Body of pancreas (tissue), 4 donors: Measurements from ENCODE around the gene PPDPF. TPM values are rescaled to one million over a fixed set of nuclear protein-coding genes. Genes with fewer than 3 reads are reported as not detected.

Experiments
- ATAC-seq: fragments of 150-250 bp; one replicate; pipeline ENCODE4 v1.9.1; 2016
- DNase-seq, 4 donors: peaks; one replicate each; pipeline ENCODE4 v3.0.0-alpha.2; 2019
- H3K27ac ChIP-seq, 4 donors: fragments of 200-600 bp; sonication (generic); 1 replicate in 3 of 4; 2 replicates in 1 of 4; pipeline versions ENCODE4 v1.5.1 to v1.6.1; 2016 to 2019; ENCODE audit warnings: mild to moderate bottlenecking in 1 of 4, mixed read lengths in 1 of 4, moderate library complexity in 1 of 4
- H3K27me3 ChIP-seq, 2 donors: fragments of 200-600 bp; sonication (generic); one replicate each; pipeline ENCODE4 v1.6.0; 2016; ENCODE audit warnings: mild to moderate bottlenecking in 1 of 2
- H3K36me3 ChIP-seq, 2 donors: fragments of 200-600 bp; sonication (generic); replicated peaks in 1 of 2; 2 replicates each; pipeline ENCODE4 v1.5.1; 2016; ENCODE audit warnings: low read depth in 2 of 2; ENCODE audit not compliant: insufficient read depth in 1 of 2
- H3K4me1 ChIP-seq: fragments of 200-600 bp; sonication (generic); one replicate; pipeline ENCODE4 v1.6.0; 2016
- H3K4me3 ChIP-seq, 2 donors: fragments of 200-600 bp; sonication (generic); 1 replicate in 1 of 2; 2 replicates in 1 of 2; pipeline ENCODE4 v1.5.1; 2016 to 2019
- H3K9me3 ChIP-seq, 3 donors: fragments of 200-600 bp; sonication (generic); 1 replicate in 2 of 3; 2 replicates in 1 of 3; pipeline ENCODE4 v1.5.1; 2016
- POLR2A ChIP-seq, 3 donors: fragments of 450-650 bp; IDR thresholded peaks; one replicate each; pipeline ENCODE4 v1.6.1; 2016; ENCODE audit warnings: antibody characterized with exemption in 3 of 3, mild to moderate bottlenecking in 2 of 3
- WGBS, 2 donors: methylation state at CpG; one replicate each; pipeline ENCODE4 v1.1.5; 2017; 5-methylcytosine and 5-hydroxymethylcytosine counted together
- intact Hi-C: fragments of 100-400 bp; cut with DNase I; formaldehyde crosslinking; loops from one replicate; pipeline ENCODE4 v1.15.1; 2023
- total RNA-seq, 2 donors: library from RNA; depleted of rRNA; stranded (reverse); fragments of >200 nt; gene quantifications; one replicate each; pipeline ENCODE4 v1.1.0, GENCODE V29; 2016
- TF ChIP-seq, protein P1 (sequence below), 7 experiments: fragments of 450-650 bp in 4 of 7; fragments of 200-600 bp in 3 of 7; sonication (generic) in 3 of 7; IDR thresholded peaks; one replicate each; pipeline ENCODE4 v1.5.1; 2016 to 2019; ENCODE audit warnings: antibody characterized with exemption in 7 of 7

PPDPF gene
- total RNA-seq, 2 donors from 2014 or later: 69.9 to 106 TPM

DNA sequence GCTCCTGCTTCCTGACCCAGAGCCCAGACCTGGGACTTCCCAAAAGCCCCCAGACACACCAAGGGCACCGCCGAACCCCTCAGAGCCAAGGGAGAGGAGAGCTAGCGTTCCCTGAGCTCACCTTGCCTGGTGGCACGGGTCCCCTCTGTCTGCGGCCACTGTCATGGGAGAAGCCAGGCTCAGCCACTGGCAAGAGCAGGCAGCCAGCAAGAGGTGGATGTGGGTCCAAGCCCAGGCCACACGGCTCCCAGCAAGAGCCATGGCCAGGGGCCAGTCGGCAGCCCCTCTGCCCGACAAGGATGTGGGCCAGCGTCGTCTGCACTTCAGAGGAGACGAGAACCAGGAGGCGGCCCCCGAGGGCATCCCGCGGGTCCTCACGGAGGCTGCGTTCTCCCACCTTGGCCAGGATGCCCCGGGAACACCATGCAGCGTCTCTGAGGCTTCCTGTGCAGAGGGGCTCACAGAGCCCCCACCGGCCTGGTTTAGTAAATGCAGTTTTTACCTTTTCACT is 2.2 kb upstream of the PPDPF start:
- no peak for DNase-seq
- 75 to 82% methylated on average over 4 to 20 of the region's 20 CpGs for WGBS, 2 donors
- Histone ChIP-seq H3K9me3 (no peaks in the 10 kb centered on the region), H3K4me3 (no peak overlapping the region), H3K4me1 (peaks cover 24% of the 10 kb centered on the region), H3K27me3 (no peaks in the 10 kb centered on the region), H3K36me3 (no peaks in the 10 kb centered on the region), H3K27ac (no peak overlapping the region)
- TF ChIP-seq POLR2A (IDR thresholded peaks at IDR 0.05): no peak
- TF ChIP-seq, protein P1, sequence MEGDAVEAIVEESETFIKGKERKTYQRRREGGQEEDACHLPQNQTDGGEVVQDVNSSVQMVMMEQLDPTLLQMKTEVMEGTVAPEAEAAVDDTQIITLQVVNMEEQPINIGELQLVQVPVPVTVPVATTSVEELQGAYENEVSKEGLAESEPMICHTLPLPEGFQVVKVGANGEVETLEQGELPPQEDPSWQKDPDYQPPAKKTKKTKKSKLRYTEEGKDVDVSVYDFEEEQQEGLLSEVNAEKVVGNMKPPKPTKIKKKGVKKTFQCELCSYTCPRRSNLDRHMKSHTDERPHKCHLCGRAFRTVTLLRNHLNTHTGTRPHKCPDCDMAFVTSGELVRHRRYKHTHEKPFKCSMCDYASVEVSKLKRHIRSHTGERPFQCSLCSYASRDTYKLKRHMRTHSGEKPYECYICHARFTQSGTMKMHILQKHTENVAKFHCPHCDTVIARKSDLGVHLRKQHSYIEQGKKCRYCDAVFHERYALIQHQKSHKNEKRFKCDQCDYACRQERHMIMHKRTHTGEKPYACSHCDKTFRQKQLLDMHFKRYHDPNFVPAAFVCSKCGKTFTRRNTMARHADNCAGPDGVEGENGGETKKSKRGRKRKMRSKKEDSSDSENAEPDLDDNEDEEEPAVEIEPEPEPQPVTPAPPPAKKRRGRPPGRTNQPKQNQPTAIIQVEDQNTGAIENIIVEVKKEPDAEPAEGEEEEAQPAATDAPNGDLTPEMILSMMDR (IDR thresholded peaks at IDR 0.05): no peak
- ATAC-seq: no peak
- intact Hi-C loops: no loop called here

DNA sequence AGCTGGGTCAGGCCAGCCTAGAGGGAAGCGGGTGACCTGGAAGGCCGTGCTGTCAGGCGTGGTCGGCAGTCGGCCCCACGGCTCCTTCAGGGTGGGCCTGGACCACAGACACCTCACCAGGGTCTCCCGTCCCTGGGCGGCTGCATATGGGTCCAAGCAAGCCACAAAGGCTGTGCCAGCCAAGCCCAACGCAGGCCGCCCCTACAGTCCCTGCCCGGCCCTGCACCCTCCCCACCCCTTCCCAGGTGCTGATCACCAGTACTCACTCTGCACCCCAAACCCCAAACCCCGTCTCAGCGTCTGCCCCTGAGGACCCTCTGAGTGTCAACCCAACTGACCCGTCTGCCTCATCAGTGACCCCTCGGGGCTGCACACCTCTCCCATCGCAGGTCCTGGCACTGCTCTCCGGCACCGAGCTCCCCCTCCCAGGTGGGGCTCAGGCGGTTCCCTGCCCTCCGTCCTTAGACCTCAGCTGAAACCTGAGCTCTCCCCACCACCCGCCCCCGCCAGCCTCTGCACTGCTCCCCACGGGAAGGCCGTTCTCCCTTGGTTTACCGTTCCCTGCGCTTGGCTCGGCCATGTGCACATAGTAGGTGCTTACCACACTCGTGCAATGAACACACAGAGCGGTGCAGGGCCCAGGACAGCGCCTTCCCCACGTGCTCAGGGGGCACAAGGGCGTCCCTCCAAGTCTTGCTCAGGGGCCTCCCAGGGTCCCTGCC is 1.5 kb upstream of the PPDPF start:
- TF ChIP-seq, protein P1 (IDR thresholded peaks at IDR 0.05): no peak
- H3K4me1 ChIP-seq: peaks cover 24% of the 10 kb centered on the region
- H3K27ac ChIP-seq: peak overlapping the region in 2 of 4 donors; percentile 90 to 99
- H3K36me3 ChIP-seq: no peaks in the 10 kb centered on the region
- DNase-seq (peak in 1 of 4 donors; percentile 18), ATAC-seq (no peak)
- 72 to 86% methylated on average over 8 to 31 of the region's 32 CpGs for WGBS, 2 donors
- H3K27me3 ChIP-seq: no peaks in the 10 kb centered on the region
- no peak overlapping the region for H3K4me3 ChIP-seq
- no peaks in the 10 kb centered on the region for H3K9me3 ChIP-seq
- intact Hi-C loops: no loop called here

DNA sequence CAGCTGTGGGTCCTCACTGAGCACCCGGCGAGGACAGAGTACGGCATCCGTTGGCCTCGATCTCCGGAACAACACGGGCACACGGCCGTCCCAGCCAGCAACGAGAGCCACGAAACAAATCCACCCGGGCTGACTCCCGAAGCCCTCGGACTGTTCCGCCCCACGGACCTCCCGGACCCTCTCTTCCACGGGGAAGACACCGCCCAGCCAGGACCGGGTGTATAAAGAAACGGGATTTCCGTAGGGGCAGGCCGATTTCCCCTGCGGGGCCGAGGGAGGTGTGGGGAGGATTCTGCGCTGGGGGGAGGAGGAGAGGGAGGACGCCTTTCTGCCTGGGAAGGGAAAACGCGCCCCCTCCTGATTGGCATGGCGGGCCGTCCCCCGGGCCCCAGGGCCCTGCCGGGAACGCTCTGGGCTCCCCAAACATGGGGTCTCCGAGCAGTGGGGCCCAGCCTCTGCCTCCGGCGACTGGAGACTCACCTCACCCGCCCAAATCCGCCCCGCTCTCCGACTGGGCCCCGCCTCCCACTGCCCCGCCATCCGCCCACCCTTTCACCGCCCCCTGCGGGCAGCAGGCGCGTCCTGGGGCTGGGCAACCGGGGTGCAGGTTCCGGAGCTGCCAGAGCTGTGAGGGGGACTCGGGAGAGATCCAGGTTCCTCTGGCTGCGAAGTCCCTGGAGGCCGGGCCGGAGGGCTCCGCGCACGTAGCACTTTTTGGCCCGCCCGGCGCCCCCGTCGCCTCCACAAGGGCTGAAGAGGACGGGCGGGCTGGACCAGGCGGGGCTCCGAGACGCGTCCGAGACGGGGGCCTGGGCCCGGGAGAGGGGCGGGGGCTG is 679 bp upstream of the PPDPF start:
- TF ChIP-seq, protein P1 (IDR thresholded peaks at IDR 0.05): peak in 3 of 7 experiments; percentile 9 to 27 (median 16)
- no peak for TF ChIP-seq POLR2A (IDR thresholded peaks at IDR 0.05)
- Histone ChIP-seq H3K27me3 (no peaks in the 10 kb centered on the region), H3K9me3 (no peaks in the 10 kb centered on the region), H3K4me1 (peaks cover 24% of the 10 kb centered on the region), H3K4me3 (peak overlapping the region; percentile 35 to 77), H3K36me3 (no peaks in the 10 kb centered on the region), H3K27ac (peak overlapping the region; percentile 90 to 99 (median 94))
- peak in 3 of 4 donors; percentile 42 to 58 (median 50) for DNase-seq
- WGBS, 2 donors: 1 to 2% methylated on average over 15 to 68 of the region's 72 CpGs
- peak; percentile 46 for ATAC-seq
- intact Hi-C loops: no loop called here

DNA sequence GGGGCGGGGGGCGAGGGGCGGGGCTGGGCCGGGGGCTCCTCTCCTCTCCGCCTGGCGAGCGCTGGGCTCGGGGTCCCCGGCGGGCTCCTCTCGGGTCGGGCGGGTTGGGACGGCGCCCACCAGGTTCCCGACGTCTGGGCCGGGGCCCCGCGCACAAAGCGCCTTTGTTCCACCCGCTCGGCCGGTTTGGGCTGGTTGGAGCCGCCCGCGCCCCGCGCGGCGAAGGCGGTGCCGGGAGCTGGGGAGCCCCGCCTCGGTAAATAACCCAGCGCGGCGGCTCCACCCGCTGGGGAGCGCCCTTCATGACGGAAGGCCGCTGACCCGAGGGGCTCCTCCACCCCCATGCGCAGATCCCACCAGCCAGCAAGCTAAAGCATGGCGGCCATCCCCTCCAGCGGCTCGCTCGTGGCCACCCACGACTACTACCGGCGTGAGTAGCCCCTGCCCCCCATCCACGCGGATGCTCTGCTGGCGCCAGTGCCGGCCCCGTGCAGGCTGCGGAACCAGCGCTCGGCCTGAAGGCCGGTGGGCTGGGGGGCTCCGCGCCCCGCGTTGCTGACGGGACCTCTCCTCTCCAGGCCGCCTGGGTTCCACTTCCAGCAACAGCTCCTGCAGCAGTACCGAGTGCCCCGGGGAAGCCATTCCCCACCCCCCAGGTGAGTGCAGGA is 503 bp downstream of the PPDPF start:
- H3K4me3 ChIP-seq: peak overlapping the region; percentile 35 to 77
- no peaks in the 10 kb centered on the region for H3K36me3 ChIP-seq
- 1% methylated on average over 55 of the region's 68 CpGs; no CpG with 5 or more reads in 1 of the 2 donors for WGBS, 2 donors
- DNase-seq (peak; percentile 81 to 84 (median 83)), ATAC-seq (peak; percentile 75)
- no peaks in the 10 kb centered on the region for H3K9me3 ChIP-seq
- peaks cover 24% of the 10 kb centered on the region for H3K4me1 ChIP-seq
- no peaks in the 10 kb centered on the region for H3K27me3 ChIP-seq
- peak overlapping the region; percentile 90 to 99 (median 94) for H3K27ac ChIP-seq
- TF ChIP-seq POLR2A (IDR thresholded peaks at IDR 0.05): no peak
- TF ChIP-seq, protein P1 (IDR thresholded peaks at IDR 0.05): no peak
- intact Hi-C loops: no loop called here
